Naive thymus-derived CD4-positive, alpha-beta T cell (primary cell): ENCODE measurements around the gene S100A14. TPM values are rescaled to one million over a fixed set of nuclear protein-coding genes. Genes with fewer than 3 reads are reported as not detected.
A peak's percentile ranks its signal among the peaks of the same experiment; 100 is the strongest.

ENCODE experiments used
- ATAC-seq: fragments of 150-1000 bp; cut with Tn5 transposase; 2 replicates; pipeline ENCODE4 v1.10.0; 2021; ENCODE audit warnings: mild to moderate bottlenecking, moderate library complexity
- CTCF ChIA-PET: fragments of 350-600 bp; sonication (Branson Sonifier 250); formaldehyde crosslinking; loops from one replicate; lab custom pipeline; 2021; ENCODE audit warnings: antibody characterized with exemption; lab: Charles Lee
- POLR2A ChIA-PET: fragments of 350-600 bp; sonication (Branson Sonifier 250); formaldehyde crosslinking; loops from one replicate; lab custom pipeline; 2021; ENCODE audit warnings: antibody characterized with exemption, inconsistent platforms; lab: Charles Lee
- DNase-seq, 9 donors: peaks; one replicate each; pipeline versions ENCODE4 v3.0.0 to v3.0.0-alpha.2; 2020 to 2022; ENCODE audit warnings: mixed read lengths in 1 of 9
- H3K27ac ChIP-seq: one replicate; pipeline ENCODE4 v1.7.0; 2013; ENCODE audit warnings: mild to moderate bottlenecking, low read depth, low read length, moderate library complexity
- H3K27me3 ChIP-seq, 2 donors: one replicate each; pipeline ENCODE4 v1.7.0; 2013; ENCODE audit warnings: low read length in 2 of 2, mild to moderate bottlenecking in 2 of 2, moderate library complexity in 2 of 2; ENCODE audit not compliant: control insufficient read depth in 2 of 2, insufficient read depth in 2 of 2
- H3K36me3 ChIP-seq, 3 experiments: 1 replicate in 2 of 3; 2 replicates in 1 of 3; pipeline ENCODE4 v1.7.0; 2013; ENCODE audit warnings: low read length in 3 of 3, mild to moderate bottlenecking in 3 of 3, moderate library complexity in 1 of 3; ENCODE audit not compliant: insufficient read depth in 3 of 3, control insufficient read depth in 2 of 3
- H3K4me1 ChIP-seq, 2 donors: one replicate each; pipeline ENCODE4 v1.7.0; 2013; ENCODE audit warnings: low read length in 2 of 2, mild to moderate bottlenecking in 2 of 2, moderate library complexity in 1 of 2; ENCODE audit not compliant: control insufficient read depth in 2 of 2, insufficient read depth in 2 of 2
- H3K4me3 ChIP-seq: 2 replicates; pipeline ENCODE4 v1.7.0; 2013; ENCODE audit warnings: mild to moderate bottlenecking, low read length
- H3K9me3 ChIP-seq, 3 experiments: 1 replicate in 2 of 3; 2 replicates in 1 of 3; pipeline ENCODE4 v1.7.0; 2013; ENCODE audit warnings: low read length in 3 of 3; ENCODE audit not compliant: control insufficient read depth in 2 of 3
- H3K27ac Mint-ChIP-seq, 9 donors: one replicate each; pipeline ENCODE4 v1.8.0; 2020 to 2022; ENCODE audit warnings: mixed read lengths in 9 of 9, mild to moderate bottlenecking in 8 of 9, moderate library complexity in 5 of 9, inconsistent platforms in 2 of 9
- H3K27me3 Mint-ChIP-seq, 5 donors: one replicate each; pipeline ENCODE4 v1.8.0; 2021 to 2022; ENCODE audit warnings: mixed read lengths in 5 of 5, mild to moderate bottlenecking in 1 of 5
- H3K36me3 Mint-ChIP-seq, 5 donors: one replicate each; pipeline ENCODE4 v1.8.0; 2020 to 2022; ENCODE audit warnings: mixed read lengths in 5 of 5, mild to moderate bottlenecking in 3 of 5, inconsistent platforms in 1 of 5
- H3K4me1 Mint-ChIP-seq, 7 donors: one replicate each; pipeline ENCODE4 v1.8.0; 2020 to 2022; ENCODE audit warnings: mixed read lengths in 7 of 7, mild to moderate bottlenecking in 3 of 7, inconsistent platforms in 1 of 7
- H3K4me3 Mint-ChIP-seq, 10 donors: one replicate each; pipeline ENCODE4 v1.8.0; 2020 to 2022; ENCODE audit warnings: mild to moderate bottlenecking in 10 of 10, mixed read lengths in 10 of 10, moderate library complexity in 6 of 10, inconsistent platforms in 2 of 10
- H3K9me3 Mint-ChIP-seq, 11 donors: one replicate each; pipeline ENCODE4 v1.8.0; 2020 to 2022; ENCODE audit warnings: mixed read lengths in 11 of 11, mild to moderate bottlenecking in 4 of 11, inconsistent platforms in 1 of 11, moderate library complexity in 1 of 11
- intact Hi-C, 2 donors: fragments of 100-400 bp; cut with micrococcal nuclease; formaldehyde crosslinking; loops; one replicate each; pipeline ENCODE4 v1.15.1; 2023
- polyA plus RNA-seq, 2 donors: library from polyadenylated mRNA; unstranded; fragments of 300-500 nt; fragmentation: Illumina TruSeq; gene quantifications; one replicate each; pipeline ENCODE4 v1.2.3, GENCODE V29; 2021
- total RNA-seq, 6 experiments: library from RNA in 5 of 6; stranded (reverse) in 5 of 6; gene quantifications; 1 replicate in 5 of 6; 2 replicates in 1 of 6; pipeline ENCODE4 v1.2.3 and lab custom pipeline; 2021 to 2026

S100A14 gene
- total and polyA plus RNA-seq, 7 experiments from 2014 or later: not detected

- CTCF ChIA-PET: interaction anchor here (0.5 to 0.8 kb wide), 2 partner anchors 14 to 25 kb away, joined by 3 to 4 read pairs; no protein-coding TSS in a partner anchor
- peak within 1 kb of the TSS; percentile 90 for H3K27ac ChIP-seq
- H3K4me1 Mint-ChIP-seq: peaks cover 8 to 26% (median 14%) of the 10 kb centered on the region in 7 donors
- POLR2A ChIA-PET: interaction anchor here (0.6 to 4.2 kb wide), 10 partner anchors 9 to 308 kb away, joined by 3 to 38 read pairs (median 6); partner anchors contain the start of genes CHTOP, ILF2 and INTS3
- H3K4me3 Mint-ChIP-seq: peak within 1 kb of the TSS; percentile 91 to 97 (median 94)
- no peaks in the 10 kb centered on the region for H3K9me3 Mint-ChIP-seq
- peaks cover 9 to 13% of the 10 kb centered on the region in 2 donors for H3K4me1 ChIP-seq
- no peaks in the 10 kb centered on the region for H3K27me3 Mint-ChIP-seq
- peak; percentile 81 to 94 (median 88) for DNase-seq
- H3K4me3 ChIP-seq: peak within 1 kb of the TSS; percentile 93
- peak; percentile 98 for ATAC-seq
- no peaks in the 10 kb centered on the region for H3K9me3 ChIP-seq
- H3K36me3 Mint-ChIP-seq: peaks cover 8 to 16% (median 12%) of the 10 kb centered on the region in 5 donors
- H3K27me3 ChIP-seq: no peaks in the 10 kb centered on the region
- intact Hi-C loops: loop anchor here (1.0 to 5.0 kb wide), 10 partner anchors 13 to 562 kb away; partner anchors contain the start of genes RPS27 (in 2 of the 2), CHTOP (in 1 of the 2), S100A6 (in 1 of the 2) and UBAP2L (in 1 of the 2)
- H3K27ac Mint-ChIP-seq: peak within 1 kb of the TSS; percentile 90 to 98 (median 91)
- H3K36me3 ChIP-seq: peaks cover 17 to 36% (median 23%) of the 10 kb centered on the region in 3 experiments
These were observed 42.5 kb upstream of the S100A14 start, which contains the start of gene SNAPIN for GRCh38 chr1:153658400-153659174. Gene SNAPIN (plus strand): TSS chr1:153658703. CDS start chr1:153658744, 41 bp downstream.

GRCh38 chr1:153655333-153655732, 39.2 kb upstream of the S100A14 start:
- ChIA-PET POLR2A (interaction anchor here (1.5 to 2.2 kb wide), 2 partner anchors 11 to 21 kb away, joined by 3 to 9 read pairs; partner anchors contain the start of gene CHTOP), CTCF (interaction anchor here (0.7 kb wide), 1 partner anchor 10 kb away, joined by 4 read pairs; no protein-coding TSS in a partner anchor)
- no peak for ATAC-seq
- H3K36me3 ChIP-seq: peaks cover 0 to 7% (median 0%) of the 10 kb centered on the region in 3 experiments
- no peaks in the 10 kb centered on the region for H3K27me3 ChIP-seq
- intact Hi-C loops: loop anchor here in 1 of 2 donors (5.0 kb wide), 1 partner anchor 118 kb away; the partner anchor contains the start of gene S100A6
- no peak overlapping the region for H3K4me3 ChIP-seq
- Mint-ChIP-seq H3K9me3 (no peaks in the 10 kb centered on the region), H3K27me3 (no peaks in the 10 kb centered on the region), H3K4me3 (peak overlapping the region in 1 of 10 donors; percentile 23), H3K36me3 (peaks cover 0 to 4% (median 0%) of the 10 kb centered on the region in 5 donors), H3K27ac (peak overlapping the region in 1 of 9 donors; percentile 20), H3K4me1 (peaks cover 8 to 21% (median 18%) of the 10 kb centered on the region in 7 donors)
- no peak for DNase-seq
- H3K27ac ChIP-seq: no peak overlapping the region
- H3K9me3 ChIP-seq: no peaks in the 10 kb centered on the region
- peaks cover 9 to 13% of the 10 kb centered on the region in 2 donors for H3K4me1 ChIP-seq

GRCh38 chr1:153652805-153653500, 36.8 kb upstream of the S100A14 start:
- H3K27ac ChIP-seq: no peak overlapping the region
- no peaks in the 10 kb centered on the region for H3K36me3 ChIP-seq
- H3K9me3 ChIP-seq: no peaks in the 10 kb centered on the region
- peaks cover 7 to 20% of the 10 kb centered on the region in 2 donors for H3K4me1 ChIP-seq
- no peaks in the 10 kb centered on the region for H3K36me3 Mint-ChIP-seq
- H3K27me3 ChIP-seq: no peaks in the 10 kb centered on the region
- POLR2A ChIA-PET: interaction anchor here (0.6 to 11.0 kb wide), 5 partner anchors 9 to 291 kb away, joined by 3 to 99 read pairs (median 3); partner anchors contain the start of gene CHTOP
- H3K27ac Mint-ChIP-seq: peak overlapping the region in 1 of 9 donors; percentile 7
- H3K9me3 Mint-ChIP-seq: peaks cover 0 to under 1% (median 0%) of the 10 kb centered on the region in 11 donors
- no peaks in the 10 kb centered on the region for H3K27me3 Mint-ChIP-seq
- peak; percentile 44 for ATAC-seq
- no peak for DNase-seq
- H3K4me1 Mint-ChIP-seq: peaks cover 9 to 26% (median 23%) of the 10 kb centered on the region in 7 donors
- no peak overlapping the region for H3K4me3 ChIP-seq
- H3K4me3 Mint-ChIP-seq: no peak overlapping the region
- intact Hi-C loops: no loop called here
- CTCF ChIA-PET: interaction anchor here (0.7 to 1.2 kb wide), 3 partner anchors 10 to 133 kb away, joined by 3 to 4 read pairs (median 3); no protein-coding TSS in a partner anchor

DNA sequence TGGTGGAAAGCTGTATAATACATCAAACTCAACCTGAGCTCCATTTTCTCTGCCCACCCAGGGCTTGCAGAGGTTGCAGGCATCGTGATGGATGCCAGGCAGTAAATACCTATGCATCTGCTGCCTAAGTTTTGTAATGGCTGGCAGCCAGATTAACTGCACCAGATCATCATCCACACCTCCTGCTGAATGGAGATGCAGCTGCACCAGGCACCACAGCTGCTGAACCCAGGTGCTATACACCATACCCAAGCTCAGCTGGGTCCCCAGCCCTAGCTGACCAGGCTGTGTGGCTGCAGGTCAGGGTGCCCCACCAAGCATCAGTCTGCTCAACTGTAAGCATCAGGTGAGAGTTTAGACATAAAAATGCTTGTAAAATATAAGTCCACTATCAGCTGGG, 35.6 kb upstream of the S100A14 start:
- Mint-ChIP-seq H3K27me3 (no peaks in the 10 kb centered on the region), H3K4me1 (peaks cover 12 to 38% (median 35%) of the 10 kb centered on the region in 7 donors), H3K36me3 (peaks cover 0 to 4% (median under 1%) of the 10 kb centered on the region in 5 donors), H3K27ac (no peak overlapping the region), H3K9me3 (peaks cover 0 to 2% (median 0%) of the 10 kb centered on the region in 11 donors), H3K4me3 (no peak overlapping the region)
- Histone ChIP-seq H3K27me3 (no peaks in the 10 kb centered on the region), H3K27ac (no peak overlapping the region), H3K4me3 (no peak overlapping the region), H3K4me1 (peaks cover 7 to 26% of the 10 kb centered on the region in 2 donors), H3K9me3 (no peaks in the 10 kb centered on the region), H3K36me3 (peaks cover 0 to 2% (median 0%) of the 10 kb centered on the region in 3 experiments)
- ChIA-PET POLR2A (interaction anchor here (0.9 to 11.0 kb wide), 5 partner anchors 8 to 116 kb away, joined by 3 to 99 read pairs (median 3); partner anchors contain the start of genes CHTOP, ILF2 and S100A6), CTCF (interaction anchor here (1.2 kb wide), 1 partner anchor 14 kb away, joined by 4 read pairs; no protein-coding TSS in a partner anchor)
- DNase-seq (no peak), ATAC-seq (no peak)
- intact Hi-C loops: no loop called here

DNA sequence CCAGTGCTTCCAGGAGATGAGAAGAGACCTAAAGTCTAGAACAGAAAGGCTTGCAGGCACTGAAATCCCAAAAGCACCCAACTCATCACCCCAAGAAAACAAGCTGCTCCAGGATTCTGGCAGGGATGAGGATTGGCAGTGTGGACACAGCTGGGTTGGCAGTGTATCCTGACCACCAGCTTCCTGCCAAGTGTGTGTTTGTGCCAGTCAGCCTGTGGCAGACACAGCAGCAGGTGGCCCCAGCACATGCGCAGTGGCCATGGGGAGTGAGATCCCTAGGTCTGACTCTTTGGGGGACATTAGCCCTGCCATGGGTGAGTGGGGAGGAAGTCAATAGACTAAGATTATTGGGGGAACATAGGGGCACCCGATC, 33.7 kb upstream of the S100A14 start:
- Histone ChIP-seq H3K27me3 (no peaks in the 10 kb centered on the region), H3K9me3 (no peaks in the 10 kb centered on the region), H3K36me3 (peaks cover 7 to 17% (median 13%) of the 10 kb centered on the region in 3 experiments), H3K4me3 (no peak overlapping the region), H3K4me1 (peaks cover 7 to 28% of the 10 kb centered on the region in 2 donors), H3K27ac (peak overlapping the region; percentile 69)
- Mint-ChIP-seq H3K27me3 (no peaks in the 10 kb centered on the region), H3K27ac (peak overlapping the region; percentile 56 to 96 (median 92)), H3K36me3 (peaks cover 5 to 16% (median 15%) of the 10 kb centered on the region in 5 donors), H3K4me3 (peak overlapping the region in 9 of 10 donors; percentile 67 to 85 (median 80)), H3K4me1 (peaks cover 26 to 57% (median 52%) of the 10 kb centered on the region in 7 donors), H3K9me3 (peaks cover 0 to 2% (median 0%) of the 10 kb centered on the region in 11 donors)
- no peak for ATAC-seq
- ChIA-PET POLR2A (interaction anchor here (0.9 to 11.0 kb wide), 5 partner anchors 9 to 16 kb away, joined by 7 to 99 read pairs (median 9); partner anchors contain the start of genes CHTOP and SNAPIN), CTCF (interaction anchor here (0.9 to 1.0 kb wide), 2 partner anchors 23 to 28 kb away, joined by 3 to 4 read pairs; partner anchors contain the start of gene NPR1)
- peak in 2 of 9 donors; percentile 23 to 33 for DNase-seq
- intact Hi-C loops: no loop called here
